Suppressor macrophage (primary cell): ENCODE data around the gene STK32A.

Source experiments
- DNase-seq, 4 experiments: peaks; one replicate each; pipeline ENCODE4 v3.0.0-alpha.2; 2020 to 2022

Gene STK32A

DNA sequence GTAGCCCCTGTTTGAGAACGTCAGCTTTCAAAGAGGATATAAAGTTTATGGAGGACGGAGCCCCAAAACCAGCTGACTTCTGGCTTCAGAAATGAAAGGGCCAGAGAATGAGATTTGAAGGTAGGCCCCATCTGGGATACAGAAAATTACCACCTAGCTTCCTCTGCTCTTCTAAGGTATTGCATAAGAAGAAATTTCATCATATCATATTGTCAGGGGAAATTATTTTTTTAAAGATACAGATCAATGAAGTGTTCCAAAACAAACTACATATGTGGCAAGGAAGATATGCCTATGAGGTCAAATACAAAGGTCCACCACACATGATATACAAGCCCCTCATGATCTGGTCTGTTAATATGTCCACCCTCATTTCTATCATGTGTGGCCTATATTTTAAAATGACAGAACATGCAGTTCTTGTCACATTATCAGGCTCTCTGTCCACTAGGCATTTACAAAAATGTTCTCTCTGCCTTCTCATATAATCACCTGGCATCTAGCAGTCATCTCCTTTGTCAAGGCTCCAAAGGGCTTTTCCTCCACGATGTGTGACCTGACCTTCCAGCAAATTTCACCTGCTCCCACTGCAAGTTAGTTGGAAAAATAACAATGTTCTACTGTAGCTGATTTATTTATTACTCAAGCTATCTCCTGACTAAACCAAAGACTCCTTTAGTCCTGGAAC, 192.0 kb downstream of the STK32A start:
- no peak for DNase-seq

DNA sequence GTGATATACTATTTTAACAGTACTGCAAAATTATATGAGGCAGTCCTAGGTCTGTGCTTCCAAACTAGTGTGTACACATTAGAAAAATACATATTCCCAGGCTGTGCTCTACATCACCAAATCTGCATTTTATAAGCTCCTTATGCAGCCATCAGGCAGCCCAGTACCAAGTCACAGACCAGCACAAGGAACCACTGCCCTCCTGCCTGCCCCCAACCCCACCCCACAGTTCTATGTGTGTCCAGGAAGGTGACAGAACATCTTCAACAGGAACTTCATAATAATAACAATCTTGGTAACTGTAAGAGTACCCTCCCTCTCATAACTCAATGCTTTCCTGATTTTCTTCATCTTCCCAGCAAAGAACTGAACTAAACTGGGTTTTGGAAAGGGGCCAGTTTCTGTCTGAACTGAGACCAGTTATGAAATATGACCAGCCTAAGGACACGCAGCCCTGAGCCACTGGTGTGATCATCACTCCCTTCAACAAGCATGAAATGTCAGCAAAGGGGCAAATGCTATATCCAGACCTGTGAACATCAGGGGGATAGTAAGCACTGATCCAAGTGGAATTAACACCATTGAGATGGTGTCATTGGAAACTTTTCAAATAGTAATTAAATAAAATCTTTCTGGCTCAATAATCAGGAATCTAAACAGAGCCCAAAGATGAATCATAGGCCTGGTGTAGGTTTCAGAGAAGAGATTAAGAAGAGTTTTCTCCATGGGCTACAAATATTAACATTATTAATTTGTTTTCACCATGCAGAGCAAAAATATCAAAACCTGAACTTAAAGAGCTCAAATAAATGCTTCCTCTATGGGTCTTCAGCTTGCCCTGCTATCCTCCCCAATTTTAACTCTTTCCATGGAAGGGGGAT, 192.9 kb downstream of the STK32A start:
- DNase-seq, result peak; percentile 25 to 59 (median 47)

DNA sequence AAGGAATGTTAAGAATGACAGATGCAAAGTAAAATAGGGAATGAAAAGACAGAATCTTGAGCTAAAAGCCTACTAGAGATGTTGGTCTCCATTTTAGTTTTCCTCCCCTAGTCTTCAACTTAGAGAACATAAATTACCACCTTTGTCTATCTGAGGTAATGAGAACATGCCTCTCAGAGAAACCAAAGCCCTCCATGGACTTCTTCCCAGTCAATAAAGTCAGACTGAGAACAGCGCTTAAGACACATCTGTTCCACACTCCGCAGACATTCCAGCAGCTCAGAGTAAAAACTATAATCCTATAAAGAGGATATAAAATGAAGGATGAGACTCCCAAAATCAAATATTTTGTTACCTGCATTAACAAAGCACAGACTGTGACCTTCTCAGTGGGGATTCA, 195.8 kb downstream of the STK32A start:
- DNase-seq, result no peak

DNA sequence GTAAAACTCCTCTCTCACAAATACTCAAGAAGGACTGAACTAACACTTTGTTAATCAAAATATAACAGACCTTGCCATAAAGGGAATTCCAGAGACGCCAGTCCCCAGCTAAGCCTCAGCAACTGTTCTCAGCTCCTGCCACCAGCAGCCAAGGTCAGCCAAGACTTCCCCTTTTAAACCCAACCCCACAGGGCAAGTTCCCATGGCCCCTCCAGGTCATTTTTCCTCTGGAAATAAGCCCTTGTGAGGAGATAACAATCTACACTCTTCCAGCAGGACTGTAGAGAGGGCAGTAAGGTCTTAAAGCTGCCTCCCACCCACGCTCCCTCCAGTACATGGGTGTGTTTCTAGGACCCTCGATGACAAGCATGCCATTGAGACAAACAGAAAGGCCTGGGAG, 196.8 kb downstream of the STK32A start:
- DNase-seq, result peak; percentile 36 to 60 (median 54)

DNA sequence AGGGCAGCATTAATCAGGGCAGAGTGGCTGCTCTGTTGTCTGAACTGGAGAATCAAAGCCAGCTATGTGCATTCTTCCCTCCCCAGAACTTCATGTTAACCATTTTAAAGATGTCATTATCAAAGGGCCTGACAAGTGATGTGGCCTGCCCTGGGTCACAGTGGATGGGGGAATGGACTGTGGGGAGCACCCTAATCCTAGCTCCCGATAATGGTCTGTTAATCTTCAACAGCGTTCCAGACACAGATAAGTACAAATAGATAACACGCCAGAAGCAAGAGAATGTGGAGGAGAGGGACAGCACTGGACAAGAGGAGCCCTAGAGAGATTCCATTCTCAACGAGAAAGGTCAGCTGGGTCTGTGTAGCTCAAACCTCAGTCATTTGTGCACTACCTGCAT, 197.5 kb downstream of the STK32A start:
- DNase-seq, result no peak

DNA sequence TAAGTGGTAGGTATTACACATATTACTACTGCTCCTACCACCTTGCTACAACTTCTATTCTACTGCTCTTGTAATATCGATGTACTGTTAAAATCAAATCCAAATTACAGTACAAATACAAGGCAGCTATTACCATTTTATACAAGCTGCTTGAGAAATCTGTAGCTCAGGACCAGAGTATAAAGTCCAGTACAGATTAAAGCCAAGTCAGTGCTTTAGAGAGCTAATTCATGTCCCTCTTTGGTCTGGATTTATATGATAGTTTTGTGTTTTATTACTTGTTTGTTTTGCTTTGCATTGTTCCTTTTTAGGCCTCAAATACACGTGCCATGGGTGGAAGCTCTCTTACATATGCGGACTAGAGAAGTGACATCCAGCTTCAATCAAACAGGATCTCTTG, 199.2 kb downstream of the STK32A start:
- DNase-seq, result no peak

DNA sequence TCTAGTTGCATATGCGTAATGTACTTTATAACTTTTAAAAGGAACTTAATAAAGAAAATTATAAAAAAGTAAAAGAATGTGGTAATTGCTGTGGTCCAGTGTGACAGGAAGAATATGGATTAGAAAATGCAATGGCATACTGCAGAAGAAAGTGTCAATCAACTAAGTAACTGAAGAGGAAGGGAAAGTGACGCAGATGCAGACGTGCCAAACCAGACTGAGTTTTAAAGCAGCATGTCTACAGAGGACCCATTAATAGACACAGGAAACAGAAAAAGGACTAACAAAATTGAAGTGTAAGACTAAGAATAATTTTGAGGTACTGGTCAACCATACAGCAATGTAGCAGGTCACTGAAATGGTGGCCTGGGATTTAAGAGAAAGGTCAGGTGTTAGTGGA, 201.8 kb downstream of the STK32A start:
- DNase-seq, result peak; percentile 28 to 65 (median 52)

DNA sequence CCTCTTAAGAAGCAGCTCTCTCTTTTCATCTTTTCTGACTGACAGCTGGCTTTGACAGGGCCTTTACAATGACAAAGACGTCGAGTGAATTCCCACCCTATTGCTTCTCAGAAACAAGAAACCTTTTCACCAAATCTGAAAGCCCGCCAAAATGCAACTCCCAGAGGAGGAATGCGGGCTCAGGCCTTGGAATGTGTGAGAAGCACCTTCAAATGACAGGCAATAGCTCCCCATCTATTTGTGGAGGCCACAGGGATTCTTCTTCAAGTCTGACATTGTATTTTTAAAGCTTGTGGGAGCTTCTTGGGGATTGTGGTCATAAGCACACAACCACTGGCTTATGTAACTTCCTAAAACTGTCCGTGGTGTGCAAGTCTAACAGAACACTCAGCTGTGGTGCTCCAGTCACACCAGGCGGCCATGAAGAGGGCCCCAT, 202.4 kb downstream of the STK32A start:
- peak; percentile 52 to 82 (median 71) for DNase-seq
